Medulla oblongata (tissue), 1 donor: ENCODE measurements around the gene MRTFA.
"Not testable (repeated sequence)": the region's sequence is repeated elsewhere in the genome, so short reads cannot be mapped to it uniquely, and the experiment has no call there.

Experiments used
- DNase-seq: peaks from one replicate; pipeline ENCODE4 v3.0.0-alpha.2; 2015; ENCODE audit errors: extremely low spot score

The MRTFA gene

GRCh38 chr22:40554023-40554422 lies 82.5 kb downstream of the MRTFA start:
- not testable (repeated sequence) for DNase-seq

GRCh38 chr22:40553014-40553554 lies 83.4 kb downstream of the MRTFA start:
- DNase-seq, result no peak

GRCh38 chr22:40552070-40552469 lies 84.4 kb downstream of the MRTFA start:
- DNase-seq, result no peak

- no peak for DNase-seq
These were observed 88.8 kb downstream of the MRTFA start for GRCh38 chr22:40547729-40548143.

GRCh38 chr22:40544758-40545157 lies 91.8 kb downstream of the MRTFA start:
- no peak for DNase-seq

- no peak for DNase-seq
These were observed 93.5 kb downstream of the MRTFA start for GRCh38 chr22:40542821-40543540.

- DNase-seq, result no peak
These were observed 95.2 kb downstream of the MRTFA start for GRCh38 chr22:40541300-40541699.

- no peak for DNase-seq
These were observed 96.3 kb downstream of the MRTFA start for GRCh38 chr22:40540265-40540664.

- DNase-seq, result not testable (repeated sequence)
These were observed 100.4 kb downstream of the MRTFA start for GRCh38 chr22:40536149-40536548.

- DNase-seq, result no peak
These were observed 100.9 kb downstream of the MRTFA start for GRCh38 chr22:40535642-40536041.

GRCh38 chr22:40535189-40535512 lies 101.4 kb downstream of the MRTFA start:
- DNase-seq, result no peak

- no peak for DNase-seq
These were observed 101.9 kb downstream of the MRTFA start for GRCh38 chr22:40534379-40535188.

GRCh38 chr22:40533712-40534378 lies 102.7 kb downstream of the MRTFA start:
- peak; percentile 56 for DNase-seq

- DNase-seq, result no peak
These were observed 104.3 kb downstream of the MRTFA start for GRCh38 chr22:40531951-40532900.

GRCh38 chr22:40530391-40530790 lies 106.1 kb downstream of the MRTFA start:
- DNase-seq, result not testable (repeated sequence)

GRCh38 chr22:40529821-40530220 lies 106.7 kb downstream of the MRTFA start:
- DNase-seq, result no peak

- DNase-seq, result no peak
These were observed 109.6 kb downstream of the MRTFA start for GRCh38 chr22:40526960-40527359.

GRCh38 chr22:40525250-40525884 lies 111.2 kb downstream of the MRTFA start:
- peak; percentile 36 for DNase-seq

GRCh38 chr22:40524392-40525249 lies 111.9 kb downstream of the MRTFA start:
- DNase-seq, result no peak

- no peak for DNase-seq
These were observed 114.4 kb downstream of the MRTFA start for GRCh38 chr22:40522141-40522540.
